ENCODE results near the gene MTA2.

The MTA2 gene

GRCh38 chr11:62600367-62601121 is 1.1 kb downstream of the MTA2 start:
- peak overlapping the region; percentile 90 for H3K4me3 ChIP-seq
- no peak for TF ChIP-seq CTCF (IDR thresholded peaks at IDR 0.05)
- DNase-seq (ENCODE audit: low spot score): no peak
- peak overlapping the region; percentile 87 to 97 for H3K27ac ChIP-seq

- Histone ChIP-seq H3K27ac (peak overlapping the region; percentile 12 to 97), H3K4me3 (peak overlapping the region; percentile 90)
- no peak for DNase-seq (ENCODE audit: low spot score)
- TF ChIP-seq CTCF (IDR thresholded peaks at IDR 0.05): no peak
Measured at GRCh38 chr11:62599901-62600300, 1.8 kb downstream of the MTA2 start.

- peak overlapping the region; percentile 12 to 97 for H3K27ac ChIP-seq
- H3K4me3 ChIP-seq: peak overlapping the region; percentile 90
- TF ChIP-seq CTCF (IDR thresholded peaks at IDR 0.05): no peak
- DNase-seq (ENCODE audit: low spot score): peak; percentile 99
Measured at GRCh38 chr11:62599069-62599696, 2.5 kb downstream of the MTA2 start.

GRCh38 chr11:62595124-62595523 is 6.5 kb downstream of the MTA2 start:
- no peak overlapping the region for H3K27ac ChIP-seq
- no peak overlapping the region for H3K4me3 ChIP-seq
- DNase-seq (ENCODE audit: low spot score): no peak
- no peak for TF ChIP-seq CTCF (IDR thresholded peaks at IDR 0.05)

GRCh38 chr11:62593434-62594044 is 8.1 kb downstream of the MTA2 start:
- TF ChIP-seq CTCF (IDR thresholded peaks at IDR 0.05): no peak
- peak overlapping the region in 1 of 2 donors; percentile 17 for H3K27ac ChIP-seq
- no peak overlapping the region for H3K4me3 ChIP-seq
- no peak for DNase-seq (ENCODE audit: low spot score)

GRCh38 chr11:62592989-62593421 is 8.7 kb downstream of the MTA2 start:
- Histone ChIP-seq H3K27ac (peak overlapping the region; percentile 90 to 97), H3K4me3 (no peak overlapping the region)
- no peak for TF ChIP-seq CTCF (IDR thresholded peaks at IDR 0.05)
- no peak for DNase-seq (ENCODE audit: low spot score)

All from coronary artery (tissue), 2 donors.